H1 (cell line): Measurements from ENCODE around the gene CALR. TPM values are rescaled to one million over a fixed set of nuclear protein-coding genes. Genes with fewer than 3 reads are reported as not detected.

ENCODE experiments used
- EZH2 ChIP-seq: fragments of 200-600 bp; sonication (generic); IDR thresholded peaks from 2 replicates; pipeline ENCODE4 v1.7.1; 2012; ENCODE audit warnings: low read depth, mild to moderate bottlenecking, moderate library complexity, low read length, inconsistent platforms; ENCODE audit not compliant: severe bottlenecking
- RBBP5 ChIP-seq: IDR thresholded peaks from 2 replicates; pipeline ENCODE4 v1.7.1; 2012; ENCODE audit warnings: low read depth, mild to moderate bottlenecking, inconsistent platforms, low read length, moderate library complexity, borderline replicate concordance
- RXRA ChIP-seq: IDR thresholded peaks from 2 replicates; pipeline ENCODE4 v1.6.1; 2011; ENCODE audit warnings: low read depth, mild to moderate bottlenecking, low read length, moderate library complexity; ENCODE audit not compliant: insufficient read depth
- SP1 ChIP-seq: IDR thresholded peaks from 2 replicates; pipeline ENCODE4 v1.6.1; 2011; ENCODE audit warnings: low read depth, low read length
- TAF1 ChIP-seq: IDR thresholded peaks from 2 replicates; pipeline ENCODE4 v1.6.1; 2011; ENCODE audit warnings: mild to moderate bottlenecking, low read depth, low read length
- TBP ChIP-seq: IDR thresholded peaks from 2 replicates; pipeline ENCODE4 v1.6.1; 2011; ENCODE audit warnings: low read depth, low read length, improper control_type of control experiment
- polyA plus RNA-seq, 7 experiments: library from polyadenylated mRNA; depleted of rRNA in 3 of 7; stranded (reverse) in 5 of 7; unstranded in 2 of 7; fragments of >200 nt in 5 of 7; fragments of 200-250 nt in 2 of 7; gene quantifications; 1 replicate in 5 of 7; 2 replicates in 1 of 7; 4 replicates in 1 of 7; pipeline versions ENCODE4 v1.2.1 to v1.2.3, GENCODE V29; 2011 to 2013; ENCODE audit warnings: missing spikeins in 2 of 7, mixed read lengths in 2 of 7
- total RNA-seq: library from RNA; stranded (reverse); fragmentation: NEBNext Ultra II Directional; extraction: Animal tissue kit (Norgen Biotek cat#: 25700); gene quantifications from 2 replicates; pipeline ENCODE4 v1.2.1, GENCODE V29; 2021
- TF ChIP-seq, protein P1 (sequence below): fragments of 300-600 bp; sonication (generic); IDR thresholded peaks from 2 replicates; pipeline ENCODE4 v1.7.1; 2012; ENCODE audit warnings: low read length, moderate library complexity, mild to moderate bottlenecking, inconsistent platforms; ENCODE audit not compliant: insufficient replicate concordance
- TF ChIP-seq, protein P2 (sequence below): IDR thresholded peaks from 2 replicates; pipeline ENCODE4 v1.6.1; 2011; ENCODE audit warnings: low read length, improper control_type of control experiment

CALR gene
- total and polyA plus RNA-seq, 2 of the 8 experiments (the other 6 are each of a cell fraction or from before 2014, with no cell fraction given), result 591 to 1,155 TPM

DNA sequence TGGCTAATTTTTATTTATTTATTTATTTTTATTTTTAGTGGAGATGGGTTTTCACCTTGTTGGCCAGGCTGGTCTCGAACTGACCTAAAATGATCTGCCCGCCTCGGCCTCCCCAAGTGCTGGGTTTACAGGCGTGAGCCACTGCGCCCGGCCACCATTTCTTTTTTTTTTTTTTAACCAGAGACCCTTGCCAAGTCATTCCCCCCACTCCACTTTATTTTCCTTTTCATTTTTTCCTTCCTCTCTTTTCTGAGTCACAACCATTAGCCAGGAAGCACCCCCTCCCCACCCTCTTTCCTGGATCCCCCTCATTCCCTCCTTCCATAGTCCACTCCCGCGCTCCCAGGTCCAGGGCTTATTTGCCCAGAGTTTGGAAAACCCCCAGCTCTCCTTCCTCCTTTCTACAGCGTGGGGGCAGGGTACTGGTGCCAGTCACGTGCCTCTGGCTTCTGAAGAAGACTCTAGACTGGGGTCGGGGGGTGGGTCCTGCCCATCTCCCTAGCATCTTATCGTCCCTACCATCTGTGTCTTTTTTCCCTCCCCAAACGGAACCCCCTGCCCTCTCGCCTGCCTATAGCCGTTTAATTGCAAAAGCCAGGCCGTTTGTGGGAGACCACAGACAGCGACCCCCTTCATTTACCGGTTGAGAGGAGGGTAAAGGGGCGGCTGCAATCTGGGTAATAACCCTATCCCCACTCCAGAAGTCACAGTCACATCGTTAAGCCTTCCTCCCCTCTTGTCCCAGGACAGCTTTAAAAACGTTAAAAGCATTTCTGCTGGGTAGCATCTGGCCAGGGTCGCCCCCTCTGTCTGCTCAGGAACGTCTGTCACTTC, 1.1 kb upstream of the CALR start (continued):
- TF ChIP-seq, protein P1, sequence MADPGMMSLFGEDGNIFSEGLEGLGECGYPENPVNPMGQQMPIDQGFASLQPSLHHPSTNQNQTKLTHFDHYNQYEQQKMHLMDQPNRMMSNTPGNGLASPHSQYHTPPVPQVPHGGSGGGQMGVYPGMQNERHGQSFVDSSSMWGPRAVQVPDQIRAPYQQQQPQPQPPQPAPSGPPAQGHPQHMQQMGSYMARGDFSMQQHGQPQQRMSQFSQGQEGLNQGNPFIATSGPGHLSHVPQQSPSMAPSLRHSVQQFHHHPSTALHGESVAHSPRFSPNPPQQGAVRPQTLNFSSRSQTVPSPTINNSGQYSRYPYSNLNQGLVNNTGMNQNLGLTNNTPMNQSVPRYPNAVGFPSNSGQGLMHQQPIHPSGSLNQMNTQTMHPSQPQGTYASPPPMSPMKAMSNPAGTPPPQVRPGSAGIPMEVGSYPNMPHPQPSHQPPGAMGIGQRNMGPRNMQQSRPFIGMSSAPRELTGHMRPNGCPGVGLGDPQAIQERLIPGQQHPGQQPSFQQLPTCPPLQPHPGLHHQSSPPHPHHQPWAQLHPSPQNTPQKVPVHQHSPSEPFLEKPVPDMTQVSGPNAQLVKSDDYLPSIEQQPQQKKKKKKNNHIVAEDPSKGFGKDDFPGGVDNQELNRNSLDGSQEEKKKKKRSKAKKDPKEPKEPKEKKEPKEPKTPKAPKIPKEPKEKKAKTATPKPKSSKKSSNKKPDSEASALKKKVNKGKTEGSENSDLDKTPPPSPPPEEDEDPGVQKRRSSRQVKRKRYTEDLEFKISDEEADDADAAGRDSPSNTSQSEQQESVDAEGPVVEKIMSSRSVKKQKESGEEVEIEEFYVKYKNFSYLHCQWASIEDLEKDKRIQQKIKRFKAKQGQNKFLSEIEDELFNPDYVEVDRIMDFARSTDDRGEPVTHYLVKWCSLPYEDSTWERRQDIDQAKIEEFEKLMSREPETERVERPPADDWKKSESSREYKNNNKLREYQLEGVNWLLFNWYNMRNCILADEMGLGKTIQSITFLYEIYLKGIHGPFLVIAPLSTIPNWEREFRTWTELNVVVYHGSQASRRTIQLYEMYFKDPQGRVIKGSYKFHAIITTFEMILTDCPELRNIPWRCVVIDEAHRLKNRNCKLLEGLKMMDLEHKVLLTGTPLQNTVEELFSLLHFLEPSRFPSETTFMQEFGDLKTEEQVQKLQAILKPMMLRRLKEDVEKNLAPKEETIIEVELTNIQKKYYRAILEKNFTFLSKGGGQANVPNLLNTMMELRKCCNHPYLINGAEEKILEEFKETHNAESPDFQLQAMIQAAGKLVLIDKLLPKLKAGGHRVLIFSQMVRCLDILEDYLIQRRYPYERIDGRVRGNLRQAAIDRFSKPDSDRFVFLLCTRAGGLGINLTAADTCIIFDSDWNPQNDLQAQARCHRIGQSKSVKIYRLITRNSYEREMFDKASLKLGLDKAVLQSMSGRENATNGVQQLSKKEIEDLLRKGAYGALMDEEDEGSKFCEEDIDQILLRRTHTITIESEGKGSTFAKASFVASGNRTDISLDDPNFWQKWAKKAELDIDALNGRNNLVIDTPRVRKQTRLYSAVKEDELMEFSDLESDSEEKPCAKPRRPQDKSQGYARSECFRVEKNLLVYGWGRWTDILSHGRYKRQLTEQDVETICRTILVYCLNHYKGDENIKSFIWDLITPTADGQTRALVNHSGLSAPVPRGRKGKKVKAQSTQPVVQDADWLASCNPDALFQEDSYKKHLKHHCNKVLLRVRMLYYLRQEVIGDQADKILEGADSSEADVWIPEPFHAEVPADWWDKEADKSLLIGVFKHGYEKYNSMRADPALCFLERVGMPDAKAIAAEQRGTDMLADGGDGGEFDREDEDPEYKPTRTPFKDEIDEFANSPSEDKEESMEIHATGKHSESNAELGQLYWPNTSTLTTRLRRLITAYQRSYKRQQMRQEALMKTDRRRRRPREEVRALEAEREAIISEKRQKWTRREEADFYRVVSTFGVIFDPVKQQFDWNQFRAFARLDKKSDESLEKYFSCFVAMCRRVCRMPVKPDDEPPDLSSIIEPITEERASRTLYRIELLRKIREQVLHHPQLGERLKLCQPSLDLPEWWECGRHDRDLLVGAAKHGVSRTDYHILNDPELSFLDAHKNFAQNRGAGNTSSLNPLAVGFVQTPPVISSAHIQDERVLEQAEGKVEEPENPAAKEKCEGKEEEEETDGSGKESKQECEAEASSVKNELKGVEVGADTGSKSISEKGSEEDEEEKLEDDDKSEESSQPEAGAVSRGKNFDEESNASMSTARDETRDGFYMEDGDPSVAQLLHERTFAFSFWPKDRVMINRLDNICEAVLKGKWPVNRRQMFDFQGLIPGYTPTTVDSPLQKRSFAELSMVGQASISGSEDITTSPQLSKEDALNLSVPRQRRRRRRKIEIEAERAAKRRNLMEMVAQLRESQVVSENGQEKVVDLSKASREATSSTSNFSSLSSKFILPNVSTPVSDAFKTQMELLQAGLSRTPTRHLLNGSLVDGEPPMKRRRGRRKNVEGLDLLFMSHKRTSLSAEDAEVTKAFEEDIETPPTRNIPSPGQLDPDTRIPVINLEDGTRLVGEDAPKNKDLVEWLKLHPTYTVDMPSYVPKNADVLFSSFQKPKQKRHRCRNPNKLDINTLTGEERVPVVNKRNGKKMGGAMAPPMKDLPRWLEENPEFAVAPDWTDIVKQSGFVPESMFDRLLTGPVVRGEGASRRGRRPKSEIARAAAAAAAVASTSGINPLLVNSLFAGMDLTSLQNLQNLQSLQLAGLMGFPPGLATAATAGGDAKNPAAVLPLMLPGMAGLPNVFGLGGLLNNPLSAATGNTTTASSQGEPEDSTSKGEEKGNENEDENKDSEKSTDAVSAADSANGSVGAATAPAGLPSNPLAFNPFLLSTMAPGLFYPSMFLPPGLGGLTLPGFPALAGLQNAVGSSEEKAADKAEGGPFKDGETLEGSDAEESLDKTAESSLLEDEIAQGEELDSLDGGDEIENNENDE, result no peak
- TF ChIP-seq EZH2 (no peak), SP1 (peak; percentile 92), TAF1 (peak; percentile 22; the same call in 1 of the 2 replicates), TBP (peak; percentile 45; the same call in 1 of the 2 replicates), RBBP5 (peak; percentile 51; the same call in 1 of the 2 replicates), RXRA (no peak)
- TF ChIP-seq, protein P2, sequence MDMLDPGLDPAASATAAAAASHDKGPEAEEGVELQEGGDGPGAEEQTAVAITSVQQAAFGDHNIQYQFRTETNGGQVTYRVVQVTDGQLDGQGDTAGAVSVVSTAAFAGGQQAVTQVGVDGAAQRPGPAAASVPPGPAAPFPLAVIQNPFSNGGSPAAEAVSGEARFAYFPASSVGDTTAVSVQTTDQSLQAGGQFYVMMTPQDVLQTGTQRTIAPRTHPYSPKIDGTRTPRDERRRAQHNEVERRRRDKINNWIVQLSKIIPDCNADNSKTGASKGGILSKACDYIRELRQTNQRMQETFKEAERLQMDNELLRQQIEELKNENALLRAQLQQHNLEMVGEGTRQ, result peak; percentile 85
